Measurements from ENCODE around the gene SPEF1. TPM values are rescaled to one million over a fixed set of nuclear protein-coding genes. Genes with fewer than 3 reads are reported as not detected.
A peak's percentile ranks its signal among the peaks of the same experiment; 100 is the strongest.

Gene SPEF1
- total RNA-seq, 3 donors from 2014 or later = 0.33 to 0.88 TPM; not detected in 1

DNA sequence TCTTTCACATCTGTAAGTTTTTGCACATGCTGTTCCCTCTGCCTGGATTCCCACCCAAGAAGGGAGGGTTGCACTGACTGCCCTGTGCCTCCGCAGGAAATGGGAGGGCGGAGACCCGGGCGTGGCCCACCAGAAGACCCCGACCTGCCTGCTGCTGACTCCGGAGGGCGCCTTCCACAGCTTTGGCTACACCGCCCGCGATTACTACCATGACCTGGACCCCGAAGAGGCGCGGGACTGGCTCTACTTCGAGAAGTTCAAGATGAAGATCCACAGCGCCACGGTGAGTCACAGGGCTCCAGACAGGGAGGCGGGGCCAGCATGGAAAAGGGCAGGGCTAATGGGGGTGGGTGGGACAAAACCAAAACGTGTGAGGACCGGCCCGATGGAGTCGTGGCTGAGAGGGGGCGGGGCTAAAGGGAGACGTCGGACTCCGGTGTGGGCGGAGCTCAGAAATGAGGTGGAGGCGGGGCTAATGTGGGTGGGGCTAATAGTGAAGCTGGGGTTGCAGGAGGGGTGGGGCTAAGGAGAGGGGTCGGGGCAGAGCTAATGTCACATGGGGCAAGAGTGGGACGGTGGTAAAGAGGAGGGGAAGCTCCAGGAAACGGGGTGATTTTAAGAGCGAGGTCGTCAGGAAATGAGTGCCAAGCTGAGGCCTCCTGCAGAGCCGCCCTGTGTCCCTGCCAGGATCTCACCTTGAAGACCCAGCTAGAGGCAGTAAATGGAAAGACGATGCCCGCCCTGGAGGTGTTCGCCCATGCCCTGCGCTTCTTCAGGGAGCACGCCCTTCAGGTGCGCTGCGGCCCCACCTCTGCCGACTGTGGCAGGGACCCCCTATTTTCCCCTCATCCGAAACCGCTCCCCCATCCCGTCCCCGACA, 36.2 kb downstream of the SPEF1 start:
- intact Hi-C loops (cut with DNase I; ENCODE audit: low total_unique reads) = no loop called here
- Histone ChIP-seq H3K9me3 (no peaks in the 10 kb centered on the region), H3K27ac (peak overlapping the region in 1 of 2 donors; percentile 8), H3K4me1 (no peaks in the 10 kb centered on the region), H3K4me3 (peak overlapping the region in 1 of 3 donors; percentile 9), H3K27me3 (peaks cover 3 to 7% of the 10 kb centered on the region in 2 donors), H3K36me3 (no peaks in the 10 kb centered on the region)
- TF ChIP-seq, protein P1, sequence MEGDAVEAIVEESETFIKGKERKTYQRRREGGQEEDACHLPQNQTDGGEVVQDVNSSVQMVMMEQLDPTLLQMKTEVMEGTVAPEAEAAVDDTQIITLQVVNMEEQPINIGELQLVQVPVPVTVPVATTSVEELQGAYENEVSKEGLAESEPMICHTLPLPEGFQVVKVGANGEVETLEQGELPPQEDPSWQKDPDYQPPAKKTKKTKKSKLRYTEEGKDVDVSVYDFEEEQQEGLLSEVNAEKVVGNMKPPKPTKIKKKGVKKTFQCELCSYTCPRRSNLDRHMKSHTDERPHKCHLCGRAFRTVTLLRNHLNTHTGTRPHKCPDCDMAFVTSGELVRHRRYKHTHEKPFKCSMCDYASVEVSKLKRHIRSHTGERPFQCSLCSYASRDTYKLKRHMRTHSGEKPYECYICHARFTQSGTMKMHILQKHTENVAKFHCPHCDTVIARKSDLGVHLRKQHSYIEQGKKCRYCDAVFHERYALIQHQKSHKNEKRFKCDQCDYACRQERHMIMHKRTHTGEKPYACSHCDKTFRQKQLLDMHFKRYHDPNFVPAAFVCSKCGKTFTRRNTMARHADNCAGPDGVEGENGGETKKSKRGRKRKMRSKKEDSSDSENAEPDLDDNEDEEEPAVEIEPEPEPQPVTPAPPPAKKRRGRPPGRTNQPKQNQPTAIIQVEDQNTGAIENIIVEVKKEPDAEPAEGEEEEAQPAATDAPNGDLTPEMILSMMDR (IDR thresholded peaks at IDR 0.05) = no peak
- TF ChIP-seq POLR2A (IDR thresholded peaks at IDR 0.05) (no peak), POLR2AphosphoS5 (IDR thresholded peaks at IDR 0.05) (no peak)
- DNase-seq (ENCODE audit: low spot score in 2 of 2) = no peak

DNA sequence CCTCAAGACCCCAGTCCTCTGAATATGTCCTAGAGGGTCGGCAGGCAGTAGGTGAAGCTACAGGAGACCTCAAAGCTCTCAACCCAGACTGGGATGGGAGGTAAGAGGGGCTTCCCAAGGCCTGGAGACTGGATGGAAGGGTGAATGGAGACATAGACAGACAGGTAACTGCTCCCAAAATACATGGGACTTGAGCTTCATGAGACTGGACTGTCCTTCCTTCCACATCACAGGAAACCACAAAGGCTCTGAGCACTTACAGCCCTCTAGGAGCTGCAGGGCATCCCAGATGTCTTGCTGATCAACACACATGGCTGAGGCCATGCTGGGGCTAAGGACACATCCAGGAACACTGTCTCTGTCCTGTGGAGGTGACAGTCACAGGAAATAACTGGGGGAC, 37.2 kb downstream of the SPEF1 start:
- Histone ChIP-seq H3K36me3 (no peaks in the 10 kb centered on the region), H3K27me3 (no peaks in the 10 kb centered on the region), H3K4me1 (peaks cover 0 to 3% of the 10 kb centered on the region in 2 donors), H3K4me3 (no peak overlapping the region), H3K9me3 (no peaks in the 10 kb centered on the region), H3K27ac (no peak overlapping the region)
- intact Hi-C loops (cut with DNase I; ENCODE audit: low total_unique reads) = no loop called here
- TF ChIP-seq, protein P1 (IDR thresholded peaks at IDR 0.05) = no peak
- TF ChIP-seq POLR2A (IDR thresholded peaks at IDR 0.05) (no peak), POLR2AphosphoS5 (IDR thresholded peaks at IDR 0.05) (no peak)
- DNase-seq (ENCODE audit: low spot score in 2 of 2) = no peak

DNA sequence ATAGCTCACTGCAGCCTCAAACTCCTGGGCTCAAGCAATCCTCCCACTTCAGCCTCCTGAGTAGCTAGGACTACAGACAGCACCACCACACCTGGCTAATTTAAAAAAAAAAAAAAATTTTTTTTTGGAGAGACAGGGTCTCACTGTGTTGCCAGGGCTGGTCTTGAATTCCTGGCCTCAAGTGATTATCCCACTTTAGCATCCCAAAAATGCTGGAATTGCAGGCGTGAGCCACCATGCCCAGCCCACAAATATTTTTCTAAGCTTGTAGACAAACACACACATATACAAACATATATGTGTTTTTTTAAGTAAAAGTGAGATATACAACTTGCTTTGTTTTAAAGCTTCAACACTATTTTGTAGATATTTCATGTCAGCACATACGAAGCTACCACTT, 38.0 kb downstream of the SPEF1 start:
- Histone ChIP-seq H3K27ac (no peak overlapping the region), H3K9me3 (no peaks in the 10 kb centered on the region), H3K27me3 (no peaks in the 10 kb centered on the region), H3K4me3 (no peak overlapping the region), H3K4me1 (peaks cover 0 to 6% of the 10 kb centered on the region in 2 donors), H3K36me3 (no peaks in the 10 kb centered on the region)
- intact Hi-C loops (cut with DNase I; ENCODE audit: low total_unique reads) = no loop called here
- TF ChIP-seq POLR2A (IDR thresholded peaks at IDR 0.05) = no peak
- no peak for TF ChIP-seq POLR2AphosphoS5 (IDR thresholded peaks at IDR 0.05)
- TF ChIP-seq, protein P1 (IDR thresholded peaks at IDR 0.05) = no peak
- no peak for DNase-seq (ENCODE audit: low spot score in 2 of 2)

DNA sequence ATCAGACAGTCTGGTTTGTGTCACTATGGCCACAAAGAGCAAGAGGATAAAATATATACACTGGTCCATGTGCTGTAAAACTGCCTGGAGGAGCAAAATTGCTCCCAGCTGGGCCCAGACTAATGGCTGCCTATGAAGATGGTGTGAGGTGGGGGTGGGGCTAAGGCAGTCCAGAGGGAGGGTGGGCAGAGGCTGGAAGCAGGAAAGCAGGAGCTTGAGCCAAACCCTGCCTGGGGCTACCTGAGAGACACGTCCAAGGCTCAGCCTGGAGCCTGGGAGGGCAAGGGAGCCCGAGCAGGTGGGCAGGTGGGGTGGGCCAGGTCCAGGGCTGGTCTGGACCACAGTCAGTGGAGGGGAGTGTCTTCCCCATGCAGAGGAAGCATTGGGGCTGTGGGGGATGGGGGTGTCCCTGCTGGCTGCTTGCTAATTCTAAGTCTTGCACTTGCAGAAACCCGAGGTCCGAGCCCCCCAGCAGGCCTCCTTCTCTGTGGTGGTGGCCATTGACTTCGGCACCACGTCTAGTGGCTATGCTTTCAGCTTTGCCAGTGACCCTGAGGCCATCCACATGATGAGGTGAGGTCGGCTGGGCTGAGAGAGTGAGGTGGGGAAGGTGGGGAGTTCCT, 39.3 kb downstream of the SPEF1 start:
- Histone ChIP-seq H3K27me3 (no peaks in the 10 kb centered on the region), H3K9me3 (no peaks in the 10 kb centered on the region), H3K36me3 (no peaks in the 10 kb centered on the region), H3K4me3 (no peak overlapping the region), H3K4me1 (peaks cover 0 to 6% of the 10 kb centered on the region in 2 donors), H3K27ac (no peak overlapping the region)
- TF ChIP-seq, protein P1 (IDR thresholded peaks at IDR 0.05) = no peak
- TF ChIP-seq POLR2AphosphoS5 (IDR thresholded peaks at IDR 0.05) = no peak
- TF ChIP-seq POLR2A (IDR thresholded peaks at IDR 0.05) = no peak
- DNase-seq (ENCODE audit: low spot score in 2 of 2) = no peak
- intact Hi-C loops (cut with DNase I; ENCODE audit: low total_unique reads) = no loop called here

All from breast epithelium (tissue), 4 donors.